ENCODE data around the gene PDCD1.
A peak's percentile ranks its signal among the peaks of the same experiment; 100 is the strongest.

The PDCD1 gene

DNA sequence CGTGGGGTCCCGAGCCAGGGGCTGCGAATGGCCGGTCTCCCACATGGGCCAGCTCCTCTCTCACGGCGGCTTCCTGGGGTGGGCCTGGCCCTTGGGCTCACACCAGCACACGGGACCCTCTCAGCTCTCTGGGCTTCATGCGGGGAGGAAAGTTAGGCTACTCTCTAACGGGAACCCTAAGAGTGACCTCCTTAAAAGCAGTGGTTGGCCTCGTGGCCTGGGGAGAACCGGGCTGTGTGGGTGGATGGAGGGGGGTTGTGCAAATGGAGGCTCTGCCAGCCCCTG is 36.7 kb upstream of the PDCD1 start:
- no peak for DNase-seq

DNA sequence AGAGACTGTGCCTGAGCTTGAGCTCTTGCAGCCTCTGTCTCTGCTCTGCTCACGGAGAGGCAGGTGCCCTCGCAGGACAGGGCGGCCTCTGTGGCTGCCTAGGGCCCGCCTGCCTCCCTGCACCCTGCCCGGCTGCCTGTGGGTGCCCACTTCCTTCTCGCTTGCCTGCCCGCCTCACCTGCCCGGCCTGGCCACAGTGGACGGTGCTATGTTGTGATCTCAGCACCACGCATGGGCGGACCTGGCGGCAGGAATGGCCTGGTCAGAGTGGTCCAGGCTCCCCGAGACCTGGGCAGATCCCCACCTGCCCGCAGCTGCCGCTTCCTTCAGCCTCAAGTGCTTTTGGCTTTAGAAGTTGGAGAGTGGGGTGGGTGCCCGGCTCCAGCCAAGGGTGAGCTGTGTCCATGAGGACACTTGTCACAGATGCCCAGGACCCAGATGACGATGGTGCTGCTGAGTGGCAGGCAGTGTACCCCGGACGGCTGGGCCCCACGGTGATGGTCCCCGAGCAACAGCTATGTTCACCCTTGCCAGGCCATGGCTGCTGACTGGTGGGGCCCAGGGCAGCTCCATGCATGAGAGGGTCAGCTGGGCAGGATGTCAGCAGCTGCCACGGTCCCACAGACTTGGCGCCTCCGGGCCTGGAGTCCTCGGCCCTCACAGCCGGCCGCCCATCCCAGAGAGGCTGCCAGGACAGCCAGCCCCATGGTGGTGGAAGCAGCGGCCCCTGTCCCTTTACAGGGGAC is 36.2 kb upstream of the PDCD1 start:
- peak; percentile 11 for DNase-seq

DNA sequence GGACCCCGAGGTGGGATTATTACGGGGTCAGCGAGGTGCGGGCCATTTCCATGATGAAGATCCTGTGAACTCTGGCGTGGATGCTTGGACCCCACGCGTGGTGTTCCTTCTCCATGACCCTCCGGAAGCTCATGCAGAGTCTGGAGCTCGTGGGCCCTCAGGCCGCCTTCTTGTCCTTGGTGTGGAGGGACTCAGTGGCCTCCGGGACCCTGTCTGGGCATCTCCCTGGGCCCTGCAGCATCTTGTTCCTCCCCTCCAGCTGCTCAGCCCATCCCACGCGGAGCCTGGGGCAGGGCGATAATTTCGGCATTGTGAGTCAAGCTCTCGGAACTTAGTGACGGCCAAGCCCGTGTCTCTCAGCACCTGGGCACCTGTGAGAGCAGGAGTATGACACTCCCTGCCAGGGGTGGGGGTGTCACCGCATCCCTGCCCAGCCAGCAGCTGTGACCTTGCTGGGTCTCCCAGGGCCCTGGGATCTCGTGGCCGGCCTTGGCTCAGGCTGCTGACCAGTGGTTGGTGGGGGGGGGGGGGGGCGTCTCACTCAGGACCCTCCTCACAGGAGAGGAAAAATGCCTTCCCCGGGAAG is 35.5 kb upstream of the PDCD1 start:
- DNase-seq = no peak

DNA sequence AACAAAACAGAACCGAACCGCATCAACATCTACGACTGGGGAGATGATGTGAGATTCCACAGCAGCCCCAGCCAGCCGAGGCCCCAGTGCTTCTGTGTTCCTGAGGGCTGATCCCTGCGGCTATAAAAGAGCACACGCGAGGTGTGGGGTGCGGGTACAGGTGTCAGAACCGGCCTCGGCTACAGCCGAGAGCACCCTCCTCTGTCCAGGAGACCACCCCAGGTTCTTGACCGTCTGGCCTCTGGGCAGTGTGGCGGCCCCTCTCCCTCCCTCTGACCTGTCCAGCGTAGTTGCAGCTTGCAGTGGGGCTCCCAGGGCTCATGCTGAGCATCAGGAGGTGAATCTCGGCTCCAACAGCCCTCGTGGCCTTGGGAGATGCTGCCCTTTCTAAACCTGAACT is 34.6 kb upstream of the PDCD1 start:
- no peak for DNase-seq

DNA sequence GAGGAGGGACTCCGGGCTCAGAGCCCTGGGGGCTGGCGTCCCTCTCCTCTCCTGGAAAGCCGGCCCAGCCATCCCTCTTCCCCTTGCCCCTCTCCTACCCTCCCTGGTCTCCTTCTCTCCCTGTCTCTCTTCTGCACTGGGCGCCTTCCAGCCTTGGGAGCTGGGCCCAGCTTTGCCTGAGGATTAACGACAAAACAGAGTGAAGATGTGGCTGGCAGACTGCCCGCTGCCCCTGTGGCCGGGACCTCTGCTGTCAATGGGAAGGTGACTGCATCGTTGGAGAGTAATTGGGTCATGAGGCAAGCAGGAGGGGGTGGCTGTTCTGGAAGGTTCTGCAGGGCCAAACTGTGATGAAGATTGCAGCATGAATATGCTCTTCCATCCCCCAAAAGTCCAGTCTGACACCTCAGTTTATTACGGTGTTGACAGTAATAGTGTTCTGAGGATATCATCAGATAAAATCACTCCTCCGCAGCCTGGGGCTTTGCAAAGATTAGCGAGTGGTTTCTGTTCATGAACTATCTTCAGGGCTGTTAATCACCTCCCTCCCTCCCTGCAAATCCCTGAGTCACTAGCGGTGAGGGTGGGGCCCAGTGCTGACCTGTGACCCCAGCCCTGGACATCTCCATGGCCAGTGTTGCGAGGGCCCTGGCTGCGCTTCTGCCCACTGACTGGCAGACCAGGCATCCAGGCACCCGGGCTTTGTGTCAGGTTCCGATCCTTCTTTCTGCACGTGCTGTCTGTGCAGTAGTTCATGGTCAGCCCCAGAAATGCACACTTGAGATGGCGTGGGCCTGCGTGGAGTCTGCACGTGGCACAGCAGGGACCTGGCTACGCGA is 33.8 kb upstream of the PDCD1 start:
- DNase-seq = peak; percentile 10

DNA sequence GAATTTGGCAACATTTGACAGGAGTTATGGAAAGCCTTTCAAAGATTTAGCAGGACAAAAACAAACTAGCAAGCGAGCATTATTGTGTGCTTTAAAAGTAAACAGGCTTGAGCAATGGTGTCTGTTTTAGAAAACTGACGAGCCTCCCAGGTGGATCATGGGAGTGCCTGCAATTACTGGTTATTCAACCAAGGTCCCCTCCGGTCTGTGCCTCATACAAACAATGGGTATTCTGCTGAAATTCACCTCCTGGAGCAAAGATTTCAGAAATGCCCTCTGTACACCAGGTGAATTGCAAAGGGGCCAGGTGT is 33.2 kb upstream of the PDCD1 start:
- no peak for DNase-seq

DNA sequence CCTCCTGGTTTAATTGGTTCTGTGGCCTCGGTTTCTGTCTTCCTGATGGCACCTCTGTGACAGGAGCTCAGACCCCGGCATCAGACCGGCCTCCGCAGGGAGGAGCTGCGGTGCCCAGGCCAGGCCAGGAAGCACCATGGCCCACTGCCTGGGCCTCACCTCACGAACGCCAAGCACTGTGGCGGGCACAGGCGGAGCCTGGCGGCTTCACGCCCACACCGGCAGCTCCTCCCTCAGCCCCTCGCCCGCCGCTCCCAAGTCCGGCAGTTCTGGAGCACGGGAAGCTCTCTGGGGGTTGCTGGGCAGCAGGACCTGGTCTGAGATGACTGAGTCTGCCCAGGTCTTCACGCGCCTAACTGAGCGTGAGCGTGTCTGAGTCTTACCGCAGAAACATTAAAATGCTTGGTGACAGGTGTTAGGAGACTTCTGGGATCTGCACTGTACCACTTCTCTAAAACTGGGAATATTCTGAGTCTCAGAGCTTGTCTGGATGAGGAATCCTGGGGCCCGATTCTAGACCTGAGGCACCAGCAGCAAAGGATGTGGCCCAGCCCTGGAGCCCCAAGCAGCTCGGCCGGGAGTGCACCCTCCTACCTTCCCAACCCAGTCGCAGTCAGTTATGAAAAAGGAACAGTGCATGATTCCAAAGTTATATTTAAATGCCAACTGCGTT is 32.8 kb upstream of the PDCD1 start:
- DNase-seq = no peak

DNA sequence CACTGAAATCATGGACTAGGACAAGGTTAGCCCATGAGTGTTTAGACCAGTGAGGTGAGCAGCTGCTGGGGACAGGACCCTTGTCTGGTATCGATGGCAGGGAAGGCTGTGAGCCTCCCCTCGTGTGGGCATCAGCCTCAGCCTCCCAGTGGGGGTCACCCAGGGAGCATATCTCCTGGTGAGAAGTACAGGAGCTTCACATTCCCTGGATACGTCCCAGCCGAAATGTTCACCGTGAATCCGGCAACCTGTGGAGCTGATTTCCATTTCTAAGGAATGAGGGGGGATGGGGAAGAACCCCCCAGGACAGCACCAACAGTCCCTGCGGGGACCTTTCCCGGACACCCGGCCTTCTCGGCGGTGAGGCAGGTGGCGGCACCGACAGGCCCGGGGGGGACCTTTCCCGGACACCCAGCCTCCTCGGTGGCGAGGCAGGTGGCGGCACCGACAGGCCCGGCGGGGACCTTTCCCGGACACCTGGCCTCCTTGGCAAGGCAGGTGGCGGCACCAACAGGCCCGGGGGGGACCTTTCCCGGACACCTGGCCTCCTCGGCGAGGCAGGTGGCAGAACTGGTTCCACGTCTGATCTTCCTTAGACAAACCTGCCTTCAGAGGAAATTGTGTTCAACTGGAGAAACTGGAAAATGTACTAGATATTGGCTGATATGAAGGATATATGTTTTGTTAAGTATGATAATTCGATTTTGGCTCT is 32.0 kb upstream of the PDCD1 start:
- no peak for DNase-seq

DNA sequence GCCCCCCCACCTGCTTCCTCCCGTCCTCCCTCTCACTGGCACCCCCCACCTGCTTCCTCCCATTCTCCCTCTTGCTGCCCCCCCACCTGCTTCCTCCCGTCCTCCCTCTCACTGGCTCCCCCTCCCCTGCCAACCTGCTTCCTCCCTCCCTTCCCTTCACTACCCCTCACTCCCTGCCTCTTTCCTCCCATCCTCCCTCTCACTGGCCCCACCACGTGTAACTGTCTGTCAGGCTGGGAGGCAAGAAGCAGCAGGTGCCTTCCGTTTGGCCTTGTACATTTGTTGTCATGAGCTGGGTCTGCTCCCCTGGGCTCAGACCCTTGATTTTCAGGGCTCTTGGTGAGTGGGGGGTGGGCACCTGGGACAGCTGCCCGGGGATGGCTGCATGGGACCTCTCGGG is 29.9 kb upstream of the PDCD1 start:
- DNase-seq = no peak

DNA sequence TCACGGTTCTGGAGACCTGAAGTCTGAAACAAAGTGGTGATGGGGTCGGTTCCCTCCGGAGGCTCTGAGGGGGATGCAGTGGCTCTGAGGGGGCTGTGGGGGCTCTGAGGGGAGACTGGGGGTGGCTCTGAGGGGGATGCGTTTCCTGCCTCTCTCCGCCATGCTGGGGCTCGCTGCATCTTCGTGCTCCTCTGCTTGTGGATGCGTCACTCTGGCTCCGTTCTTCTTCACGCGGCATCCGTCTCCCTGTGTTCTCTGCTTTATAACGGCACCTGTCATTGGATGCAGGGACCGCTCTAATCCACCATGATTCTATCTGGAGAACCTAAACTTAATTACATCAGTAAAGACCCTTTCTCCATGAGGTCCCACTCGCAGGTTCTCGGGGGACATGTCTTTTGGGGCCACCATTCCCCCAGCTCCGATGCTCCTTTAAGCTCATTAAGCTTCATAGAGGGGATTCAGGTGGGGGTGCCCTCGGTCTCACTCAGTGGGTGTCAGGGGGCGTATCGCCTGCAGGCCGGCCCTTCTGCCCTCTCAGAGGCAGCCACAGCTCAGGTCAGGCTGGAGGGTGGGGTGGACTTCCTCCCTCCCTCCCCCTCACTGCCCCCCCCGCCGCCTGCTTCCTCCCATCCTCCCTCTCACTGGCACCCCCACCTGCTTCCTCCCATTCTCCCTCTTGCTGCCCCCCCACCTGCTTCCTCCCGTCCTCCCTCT is 29.3 kb upstream of the PDCD1 start:
- no peak for DNase-seq

DNA sequence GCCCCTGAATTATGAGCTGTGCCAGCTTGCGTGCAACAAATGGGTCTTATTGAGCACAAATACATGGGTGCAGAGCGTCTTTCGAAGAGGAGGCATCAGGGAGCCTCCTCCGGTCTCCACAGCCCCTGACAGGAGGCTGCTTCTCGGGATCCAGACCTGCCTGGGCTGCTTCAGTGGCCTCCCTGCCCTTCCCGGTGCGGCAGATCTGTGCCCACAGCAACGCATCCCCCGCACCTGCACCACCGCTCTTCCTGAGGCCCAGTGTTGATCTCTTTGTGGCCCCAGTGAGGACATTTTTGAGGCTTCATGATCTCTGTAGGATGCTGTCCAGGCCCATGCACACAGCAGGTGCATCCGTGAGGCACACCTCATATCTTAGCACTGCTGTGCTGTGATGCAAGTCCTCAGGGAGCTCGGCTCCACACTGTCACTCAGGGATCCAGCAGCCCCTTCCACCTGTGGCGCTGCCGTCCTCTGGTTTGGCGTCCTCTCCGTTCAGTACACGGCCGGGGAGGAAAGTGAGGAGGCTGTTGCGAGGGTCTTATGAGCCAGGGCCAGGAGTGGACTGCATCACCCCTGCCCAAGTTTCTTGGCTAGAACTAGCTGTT is 28.2 kb upstream of the PDCD1 start:
- DNase-seq = no peak

DNA sequence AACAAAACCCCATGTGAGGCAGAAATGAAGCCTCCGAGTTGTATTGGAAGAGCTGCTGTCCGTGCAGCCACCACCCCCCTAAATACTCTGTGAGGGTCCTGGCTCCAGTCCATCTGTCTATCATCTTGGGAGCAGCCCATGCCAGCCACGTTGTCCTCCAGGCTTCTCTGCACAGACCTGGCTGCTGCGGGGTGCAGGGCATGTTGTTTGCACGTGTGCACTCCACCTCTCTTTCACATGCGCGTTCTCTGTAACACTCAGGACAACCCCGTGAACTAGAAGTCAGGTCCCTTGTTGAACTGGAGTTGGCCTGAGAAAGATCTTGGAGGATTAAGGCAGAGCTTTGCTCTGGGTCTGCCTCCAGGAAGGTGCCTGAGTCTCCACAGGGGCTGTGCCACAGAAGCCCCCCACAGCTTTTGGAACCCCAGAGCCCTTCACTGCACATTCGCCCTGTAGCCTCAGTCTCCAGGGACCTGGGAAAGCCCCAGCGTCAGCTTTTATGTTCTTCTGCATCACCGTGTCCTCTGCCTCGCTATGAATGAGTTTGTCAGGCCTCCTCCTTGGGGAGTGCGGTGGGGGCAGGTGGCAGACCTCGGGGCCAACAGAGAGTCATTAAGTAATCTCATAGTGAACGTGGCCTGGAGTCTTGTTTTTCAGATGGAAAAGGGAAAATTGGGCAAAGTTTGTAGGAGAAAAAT is 27.4 kb upstream of the PDCD1 start:
- DNase-seq = no peak

DNA sequence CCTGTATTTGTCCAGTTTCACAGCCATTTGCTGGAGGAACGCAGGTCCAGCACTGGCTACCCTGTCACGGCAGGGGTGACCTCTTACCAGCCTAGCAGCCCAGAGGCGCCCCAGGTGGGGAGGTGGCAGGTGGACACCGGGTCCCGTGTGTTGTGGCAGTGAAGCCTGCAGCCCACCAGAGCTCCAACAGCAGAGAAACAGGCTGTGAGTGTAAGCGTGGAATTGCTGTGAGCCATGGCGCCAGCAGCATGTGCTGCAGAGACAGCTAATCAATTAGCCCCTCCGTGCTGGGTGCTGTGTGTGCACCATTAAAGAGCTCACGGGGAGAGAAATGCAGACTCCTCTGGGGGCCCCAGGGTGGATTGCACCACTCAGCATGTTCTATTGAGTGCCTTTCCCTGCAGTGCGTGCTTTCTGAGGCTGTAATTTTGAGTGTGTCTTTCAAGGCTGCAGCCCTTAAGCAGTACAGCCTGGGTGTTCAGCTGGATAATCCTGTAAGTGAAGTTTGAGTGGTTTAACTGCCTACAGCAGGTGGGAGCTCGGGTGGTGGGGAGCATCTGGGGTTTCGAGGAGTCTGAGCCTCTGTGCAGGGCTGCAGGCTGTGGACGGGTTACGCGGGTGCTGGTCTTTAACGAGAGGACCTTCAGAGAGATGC is 26.7 kb upstream of the PDCD1 start:
- no peak for DNase-seq

DNA sequence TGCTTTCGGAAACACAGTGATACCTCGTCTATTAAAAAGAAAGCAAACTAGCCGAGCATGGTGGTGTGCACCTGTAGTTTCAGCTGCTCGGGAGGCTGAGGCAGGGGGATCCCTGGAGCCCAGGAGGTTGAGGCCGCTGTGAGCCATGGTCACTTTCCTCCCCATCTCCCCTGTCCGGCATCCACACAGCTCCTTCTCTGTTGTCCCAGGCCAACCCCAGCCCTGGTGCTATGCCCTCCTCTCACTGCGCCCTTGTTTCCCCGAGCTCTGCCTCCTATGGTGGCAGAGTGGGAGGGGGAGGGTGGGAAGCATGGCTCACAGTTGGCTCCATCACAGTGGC is 26.2 kb upstream of the PDCD1 start:
- no peak for DNase-seq

DNA sequence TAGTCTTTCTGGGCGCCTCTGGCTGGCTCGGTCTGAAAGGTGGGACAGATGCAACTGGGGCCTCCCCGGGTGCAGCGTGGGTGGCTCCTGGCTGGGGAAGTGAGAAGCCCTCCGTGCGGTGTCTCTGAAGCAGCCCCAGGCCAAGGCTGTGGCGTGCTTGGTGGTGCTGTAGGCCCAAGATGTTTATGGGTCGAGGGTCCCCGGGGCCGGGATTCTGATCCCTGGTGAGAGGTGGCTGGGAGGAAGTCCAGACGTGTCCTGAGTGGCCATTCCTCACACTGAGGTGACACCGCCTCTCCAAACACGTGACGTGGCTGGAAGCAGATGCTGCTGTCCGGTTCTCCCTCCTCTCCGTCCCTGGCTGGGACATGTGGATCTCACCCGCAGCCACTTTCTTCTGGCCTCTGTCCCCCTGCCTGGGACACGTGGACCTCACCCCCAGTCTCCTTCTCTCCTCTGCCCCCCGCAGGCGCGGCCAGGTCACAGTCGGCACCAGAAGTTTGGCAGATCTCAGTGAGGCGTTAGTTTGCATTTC is 23.5 kb upstream of the PDCD1 start:
- peak; percentile 82 for DNase-seq

DNA sequence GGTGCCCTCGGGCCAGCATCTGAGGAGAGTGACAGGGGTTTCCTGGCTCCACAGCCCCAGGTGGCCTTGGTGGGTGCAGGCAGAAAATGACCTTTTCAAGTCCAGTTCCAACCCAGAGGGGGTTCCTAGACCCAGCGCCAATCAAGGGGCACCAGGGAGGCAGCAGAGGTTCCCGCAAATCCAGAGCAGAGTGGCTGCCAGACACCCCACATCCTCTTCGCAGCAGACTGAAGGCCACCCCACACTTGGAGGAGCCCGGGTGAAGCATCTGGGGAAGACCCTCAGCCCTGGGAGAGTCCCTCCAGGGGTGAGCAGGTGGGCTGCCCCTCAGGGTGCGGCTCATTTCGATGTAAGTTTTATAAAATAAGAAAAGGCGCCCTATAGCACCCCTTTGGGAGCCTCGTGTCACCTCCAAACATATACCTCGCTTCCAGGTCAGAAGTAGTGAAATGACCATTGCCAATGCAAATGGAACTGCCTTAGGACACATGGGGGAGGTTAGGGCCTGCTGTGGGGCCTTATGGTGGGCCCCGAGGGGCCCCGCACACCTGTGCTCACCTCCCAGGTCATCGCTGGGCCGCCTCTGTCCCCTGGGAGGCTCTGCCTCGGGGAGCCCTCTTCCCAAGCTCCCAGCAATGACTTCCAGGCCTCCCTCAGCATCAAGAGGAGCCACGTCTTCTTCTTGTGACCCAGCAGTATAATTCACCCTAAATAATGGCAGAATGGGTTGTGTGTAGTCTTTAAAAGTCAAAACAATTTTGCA is 21.8 kb upstream of the PDCD1 start:
- no peak for DNase-seq

DNA sequence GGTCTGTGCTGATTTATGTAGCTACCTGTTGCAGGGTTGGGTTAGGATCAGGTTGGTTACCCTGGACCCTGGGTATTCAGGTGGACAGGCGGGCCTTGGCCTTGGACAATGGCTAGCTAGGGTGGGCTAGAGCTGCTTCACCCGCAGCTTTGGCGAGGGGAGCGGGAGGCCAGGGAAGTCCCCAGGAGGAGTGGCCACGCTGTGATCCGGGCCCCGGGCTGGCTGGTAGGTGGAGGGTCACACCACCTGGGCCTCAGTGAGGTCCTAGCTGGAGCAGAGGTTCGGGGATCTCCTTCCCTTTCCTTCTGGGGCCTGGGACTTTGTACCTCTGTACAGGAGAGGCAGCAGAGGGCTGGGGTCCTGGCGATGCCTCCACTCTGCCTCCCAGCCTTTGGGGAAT is 20.6 kb upstream of the PDCD1 start:
- DNase-seq = no peak

DNA sequence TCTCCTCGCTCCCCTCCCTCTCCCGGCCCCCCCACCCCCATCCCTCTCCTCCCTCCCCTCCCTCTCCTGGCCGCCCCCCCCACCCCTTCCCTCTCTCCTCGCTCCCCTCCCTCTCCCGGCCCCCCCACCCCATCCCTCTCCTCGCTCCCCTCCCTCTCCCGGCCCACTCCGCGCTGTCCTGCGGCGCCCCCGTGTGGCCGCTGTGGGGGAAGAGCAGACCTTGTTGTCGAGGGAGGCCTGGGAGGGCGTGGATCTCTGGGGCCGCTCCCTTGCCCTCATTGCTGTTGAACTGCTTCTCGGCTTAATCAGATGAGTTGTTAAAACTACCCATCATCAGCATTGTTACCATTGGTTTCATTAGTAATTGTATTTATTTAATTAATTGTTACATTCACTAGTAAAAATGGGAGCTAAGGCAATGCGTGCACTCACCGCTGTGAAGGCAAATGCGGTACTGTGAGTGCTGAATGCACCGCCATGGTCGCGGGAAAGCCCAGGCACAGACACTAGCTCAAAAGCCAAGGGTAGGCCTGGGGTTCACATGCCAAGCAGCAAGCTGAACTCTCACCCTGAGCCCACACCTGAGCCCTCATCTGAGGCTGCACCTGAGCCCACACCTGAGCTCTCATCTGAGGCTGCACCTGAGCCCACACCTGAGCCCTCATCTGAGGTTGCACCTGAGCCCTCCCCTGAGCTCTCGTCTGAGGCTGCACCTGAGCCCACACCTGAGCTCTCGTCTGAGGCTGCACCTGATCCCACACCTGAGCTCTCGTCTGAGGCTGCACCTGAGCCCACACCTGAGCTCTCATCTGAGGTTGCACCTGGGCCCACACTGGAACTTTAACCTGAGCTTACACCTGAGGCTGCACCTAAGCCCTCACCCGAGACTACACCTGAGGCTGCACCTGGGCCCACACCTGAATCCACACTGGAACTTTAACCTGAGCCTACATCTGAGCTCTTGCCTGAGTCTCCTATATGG is 19.6 kb upstream of the PDCD1 start:
- DNase-seq = peak; percentile 79

DNA sequence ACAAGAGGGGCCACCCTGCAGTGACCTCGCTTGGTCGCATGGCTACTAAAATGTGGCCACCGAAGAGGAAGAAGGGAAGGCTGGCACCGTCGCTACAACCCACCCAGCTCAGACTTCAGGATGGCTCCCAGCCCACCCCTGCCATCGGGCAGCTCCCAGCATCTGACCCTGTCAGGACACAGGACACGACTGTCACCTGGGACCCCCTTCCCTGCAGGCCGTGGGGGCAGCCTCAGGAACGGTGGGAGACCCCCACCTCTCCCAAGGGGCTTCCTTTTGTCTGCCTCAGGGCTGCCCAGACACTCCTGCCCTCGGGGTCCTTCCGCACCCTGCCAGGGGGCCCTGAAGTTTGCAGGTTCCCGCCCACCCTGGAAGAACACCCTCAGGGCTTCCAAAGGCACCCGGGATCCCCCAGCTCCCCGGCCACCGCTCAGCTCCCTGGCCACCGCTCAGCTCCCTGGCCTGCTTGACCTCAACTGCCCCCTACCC is 18.5 kb upstream of the PDCD1 start:
- no peak for DNase-seq

Measured in activated naive CD4-positive, alpha-beta T cell treated with anti-CD3 and anti-CD28 coated beads, Interleukin-2, amount 50 U/mL, for 16 hours (primary cell).